ENCODE measurements around the gene SPRR3.

Gene SPRR3

GRCh38 chr1:153032677-153033308 is 31.2 kb downstream of the SPRR3 start:
- Histone ChIP-seq H4K8ac (ENCODE audit: low read depth, low read length) (no peak overlapping the region), H2AK5ac (ENCODE audit: low read depth, low read length) (no peak overlapping the region), H3K14ac (ENCODE audit: low read length) (no peak overlapping the region), H3K79me1 (ENCODE audit: low read depth, low read length) (no peaks in the 10 kb centered on the region), H3K27me3 (ENCODE audit: control insufficient read depth in 3 of 3, insufficient read depth in 3 of 3, low read depth in 1 of 3, low read length in 3 of 3) (no peaks in the 10 kb centered on the region), H3K9ac (ENCODE audit: low read depth, low read length, poor library complexity) (no peak overlapping the region), H2BK12ac (ENCODE audit: low read length) (no peak overlapping the region), H3K27ac (replicated peaks; ENCODE audit: low read length) (no peak overlapping the region), H2BK120ac (ENCODE audit: low read depth, low read length) (no peak overlapping the region), H3K4me1 (ENCODE audit: control insufficient read depth in 2 of 2, insufficient read depth in 1 of 2, low read depth in 1 of 2, low read length in 2 of 2) (peaks cover 0 to 4% of the 10 kb centered on the region in 2 donors), H3K36me3 (replicated peaks in 1 of 2; ENCODE audit: control insufficient read depth in 2 of 2, insufficient read depth in 2 of 2, low read length in 2 of 2) (no peaks in the 10 kb centered on the region), H3K18ac (ENCODE audit: low read length) (no peak overlapping the region), H4K91ac (ENCODE audit: low read depth, low read length, poor library complexity) (no peak overlapping the region), H2AFZ (ENCODE audit: low read length) (no peak overlapping the region), H3K9me3 (replicated peaks in 1 of 2; ENCODE audit: control insufficient read depth in 2 of 2, insufficient read depth in 1 of 2, low read depth in 1 of 2, low read length in 2 of 2) (no peaks in the 10 kb centered on the region), H3K4me3 (ENCODE audit: low read length in 2 of 2) (no peak overlapping the region), H3K4me2 (ENCODE audit: insufficient read depth, low read length, poor library complexity, severe bottlenecking) (no peak overlapping the region), H2BK5ac (ENCODE audit: low read length) (no peak overlapping the region), H2BK15ac (ENCODE audit: low read length) (no peak overlapping the region), H3K23ac (ENCODE audit: low read depth, low read length, poor library complexity) (no peak overlapping the region), H3K4ac (ENCODE audit: low read length) (no peak overlapping the region)
- peak; percentile 32 for DNase-seq (ENCODE audit: low spot score)
- WGBS, 2 donors (ENCODE audit: extremely low coverage in 2 of 2, insufficient read length in 2 of 2, insufficient replicate concordance in 1 of 2) = no CpG with 5 or more reads among the region's 3 CpGs

- H4K8ac ChIP-seq (ENCODE audit: low read depth, low read length) = no peak overlapping the region
- H3K9ac ChIP-seq (ENCODE audit: low read depth, low read length, poor library complexity) = no peak overlapping the region
- no peak overlapping the region for H3K18ac ChIP-seq (ENCODE audit: low read length)
- no peaks in the 10 kb centered on the region for H3K27me3 ChIP-seq (ENCODE audit: control insufficient read depth in 3 of 3, insufficient read depth in 3 of 3, low read depth in 1 of 3, low read length in 3 of 3)
- no peak overlapping the region for H2BK5ac ChIP-seq (ENCODE audit: low read length)
- H2BK120ac ChIP-seq (ENCODE audit: low read depth, low read length) = no peak overlapping the region
- H3K79me1 ChIP-seq (ENCODE audit: low read depth, low read length) = no peaks in the 10 kb centered on the region
- no peak overlapping the region for H3K23ac ChIP-seq (ENCODE audit: low read depth, low read length, poor library complexity)
- H3K36me3 ChIP-seq (replicated peaks in 1 of 2; ENCODE audit: control insufficient read depth in 2 of 2, insufficient read depth in 2 of 2, low read length in 2 of 2) = no peaks in the 10 kb centered on the region
- no peak overlapping the region for H2AK5ac ChIP-seq (ENCODE audit: low read depth, low read length)
- no peak overlapping the region for H3K4ac ChIP-seq (ENCODE audit: low read length)
- H2AFZ ChIP-seq (ENCODE audit: low read length) = no peak overlapping the region
- H2BK12ac ChIP-seq (ENCODE audit: low read length) = no peak overlapping the region
- no peak overlapping the region for H3K4me2 ChIP-seq (ENCODE audit: insufficient read depth, low read length, poor library complexity, severe bottlenecking)
- H3K14ac ChIP-seq (ENCODE audit: low read length) = no peak overlapping the region
- no peaks in the 10 kb centered on the region for H3K9me3 ChIP-seq (replicated peaks in 1 of 2; ENCODE audit: control insufficient read depth in 2 of 2, insufficient read depth in 1 of 2, low read depth in 1 of 2, low read length in 2 of 2)
- H3K27ac ChIP-seq (replicated peaks; ENCODE audit: low read length) = no peak overlapping the region
- H2BK15ac ChIP-seq (ENCODE audit: low read length) = no peak overlapping the region
- no peak overlapping the region for H3K4me3 ChIP-seq (ENCODE audit: low read length in 2 of 2)
- WGBS, 2 donors (ENCODE audit: extremely low coverage in 2 of 2, insufficient read length in 2 of 2, insufficient replicate concordance in 1 of 2) = no CpG with 5 or more reads among the region's 1 CpG
- no peak for DNase-seq (ENCODE audit: low spot score)
- H4K91ac ChIP-seq (ENCODE audit: low read depth, low read length, poor library complexity) = no peak overlapping the region
- H3K4me1 ChIP-seq (ENCODE audit: control insufficient read depth in 2 of 2, insufficient read depth in 1 of 2, low read depth in 1 of 2, low read length in 2 of 2) = peaks cover 0 to 4% of the 10 kb centered on the region in 2 donors
These were observed 33.7 kb downstream of the SPRR3 start for GRCh38 chr1:153035211-153035610.

- Histone ChIP-seq H2BK5ac (ENCODE audit: low read length) (no peak within 1 kb of the TSS), H3K9ac (ENCODE audit: low read depth, low read length, poor library complexity) (no peak within 1 kb of the TSS), H2BK120ac (ENCODE audit: low read depth, low read length) (no peak within 1 kb of the TSS), H3K4me3 (ENCODE audit: low read length in 2 of 2) (no peak within 1 kb of the TSS), H4K91ac (ENCODE audit: low read depth, low read length, poor library complexity) (no peak within 1 kb of the TSS), H3K4me2 (ENCODE audit: insufficient read depth, low read length, poor library complexity, severe bottlenecking) (no peak within 1 kb of the TSS), H3K23ac (ENCODE audit: low read depth, low read length, poor library complexity) (no peak within 1 kb of the TSS), H3K9me3 (replicated peaks in 1 of 2; ENCODE audit: control insufficient read depth in 2 of 2, insufficient read depth in 1 of 2, low read depth in 1 of 2, low read length in 2 of 2) (no peaks in the 10 kb centered on the region), H3K18ac (ENCODE audit: low read length) (no peak within 1 kb of the TSS), H2AK5ac (ENCODE audit: low read depth, low read length) (no peak within 1 kb of the TSS), H2BK12ac (ENCODE audit: low read length) (no peak within 1 kb of the TSS), H4K8ac (ENCODE audit: low read depth, low read length) (no peak within 1 kb of the TSS), H2BK15ac (ENCODE audit: low read length) (no peak within 1 kb of the TSS), H3K27me3 (ENCODE audit: control insufficient read depth in 3 of 3, insufficient read depth in 3 of 3, low read depth in 1 of 3, low read length in 3 of 3) (no peaks in the 10 kb centered on the region), H3K4me1 (ENCODE audit: control insufficient read depth in 2 of 2, insufficient read depth in 1 of 2, low read depth in 1 of 2, low read length in 2 of 2) (no peaks in the 10 kb centered on the region), H3K36me3 (replicated peaks in 1 of 2; ENCODE audit: control insufficient read depth in 2 of 2, insufficient read depth in 2 of 2, low read length in 2 of 2) (no peaks in the 10 kb centered on the region), H2AFZ (ENCODE audit: low read length) (no peak within 1 kb of the TSS), H3K4ac (ENCODE audit: low read length) (no peak within 1 kb of the TSS), H3K14ac (ENCODE audit: low read length) (no peak within 1 kb of the TSS), H3K79me1 (ENCODE audit: low read depth, low read length) (no peaks in the 10 kb centered on the region), H3K27ac (replicated peaks; ENCODE audit: low read length) (no peak within 1 kb of the TSS)
- no peak for DNase-seq (ENCODE audit: low spot score)
- WGBS, 2 donors (ENCODE audit: extremely low coverage in 2 of 2, insufficient read length in 2 of 2, insufficient replicate concordance in 1 of 2) = no CpG with 5 or more reads among the region's 4 CpGs
These were observed 39.5 kb downstream of the SPRR3 start, which contains the start of gene SPRR2D for GRCh38 chr1:153040950-153041631. Gene SPRR2D (minus strand): TSS chr1:153041120. CDS start chr1:153040346, 774 bp downstream.

- no peak overlapping the region for H3K9ac ChIP-seq (ENCODE audit: low read depth, low read length, poor library complexity)
- no peak overlapping the region for H4K8ac ChIP-seq (ENCODE audit: low read depth, low read length)
- H3K23ac ChIP-seq (ENCODE audit: low read depth, low read length, poor library complexity) = no peak overlapping the region
- H2AFZ ChIP-seq (ENCODE audit: low read length) = no peak overlapping the region
- no peak overlapping the region for H2BK15ac ChIP-seq (ENCODE audit: low read length)
- H3K18ac ChIP-seq (ENCODE audit: low read length) = no peak overlapping the region
- no peaks in the 10 kb centered on the region for H3K4me1 ChIP-seq (ENCODE audit: control insufficient read depth in 2 of 2, insufficient read depth in 1 of 2, low read depth in 1 of 2, low read length in 2 of 2)
- H3K4ac ChIP-seq (ENCODE audit: low read length) = no peak overlapping the region
- H2AK5ac ChIP-seq (ENCODE audit: low read depth, low read length) = no peak overlapping the region
- H3K36me3 ChIP-seq (replicated peaks in 1 of 2; ENCODE audit: control insufficient read depth in 2 of 2, insufficient read depth in 2 of 2, low read length in 2 of 2) = no peaks in the 10 kb centered on the region
- H3K27ac ChIP-seq (replicated peaks; ENCODE audit: low read length) = no peak overlapping the region
- no peaks in the 10 kb centered on the region for H3K27me3 ChIP-seq (ENCODE audit: control insufficient read depth in 3 of 3, insufficient read depth in 3 of 3, low read depth in 1 of 3, low read length in 3 of 3)
- H2BK12ac ChIP-seq (ENCODE audit: low read length) = no peak overlapping the region
- H3K14ac ChIP-seq (ENCODE audit: low read length) = peak overlapping the region; percentile 56
- no CpG with 5 or more reads among the region's 2 CpGs for WGBS, 2 donors (ENCODE audit: extremely low coverage in 2 of 2, insufficient read length in 2 of 2, insufficient replicate concordance in 1 of 2)
- peak overlapping the region in 1 of 2 donors; percentile 23 for H3K4me3 ChIP-seq (ENCODE audit: low read length in 2 of 2)
- no peaks in the 10 kb centered on the region for H3K79me1 ChIP-seq (ENCODE audit: low read depth, low read length)
- no peak overlapping the region for H2BK120ac ChIP-seq (ENCODE audit: low read depth, low read length)
- no peaks in the 10 kb centered on the region for H3K9me3 ChIP-seq (replicated peaks in 1 of 2; ENCODE audit: control insufficient read depth in 2 of 2, insufficient read depth in 1 of 2, low read depth in 1 of 2, low read length in 2 of 2)
- no peak overlapping the region for H2BK5ac ChIP-seq (ENCODE audit: low read length)
- no peak overlapping the region for H3K4me2 ChIP-seq (ENCODE audit: insufficient read depth, low read length, poor library complexity, severe bottlenecking)
- no peak for DNase-seq (ENCODE audit: low spot score)
- no peak overlapping the region for H4K91ac ChIP-seq (ENCODE audit: low read depth, low read length, poor library complexity)
These were observed 47.7 kb downstream of the SPRR3 start for GRCh38 chr1:153049211-153049610.

All from neuronal stem cell (in vitro differentiated cells).